Ureter (tissue), 1 donor: ENCODE measurements around the gene HAUS1. TPM values are rescaled to one million over a fixed set of nuclear protein-coding genes. Genes with fewer than 3 reads are reported as not detected.

Experiments used
- total RNA-seq: library from RNA; stranded (reverse); gene quantifications from one replicate; pipeline ENCODE4 v1.2.4, GENCODE V29; 2023
- donor health status: DM: yes; HTN: yes; CAD: no.

Gene HAUS1
- total RNA-seq, 1 donor from 2014 or later = 13.2 TPM

Other genes starting within 250 kb of the HAUS1 start
- 35.8 TPM for gene EPG5, start 137.1 kb upstream of the HAUS1 start, total RNA-seq
- 9.9 TPM for gene PSTPIP2, start 32.1 kb upstream of the HAUS1 start, total RNA-seq
- gene ATP5F1A, start 6.1 kb upstream of the HAUS1 start, total RNA-seq = 409 TPM